ENCODE measurements around the gene RNF224.
"Not testable (repeated sequence)": the region's sequence is repeated elsewhere in the genome, so short reads cannot be mapped to it uniquely, and the experiment has no call there.

The RNF224 gene

DNA sequence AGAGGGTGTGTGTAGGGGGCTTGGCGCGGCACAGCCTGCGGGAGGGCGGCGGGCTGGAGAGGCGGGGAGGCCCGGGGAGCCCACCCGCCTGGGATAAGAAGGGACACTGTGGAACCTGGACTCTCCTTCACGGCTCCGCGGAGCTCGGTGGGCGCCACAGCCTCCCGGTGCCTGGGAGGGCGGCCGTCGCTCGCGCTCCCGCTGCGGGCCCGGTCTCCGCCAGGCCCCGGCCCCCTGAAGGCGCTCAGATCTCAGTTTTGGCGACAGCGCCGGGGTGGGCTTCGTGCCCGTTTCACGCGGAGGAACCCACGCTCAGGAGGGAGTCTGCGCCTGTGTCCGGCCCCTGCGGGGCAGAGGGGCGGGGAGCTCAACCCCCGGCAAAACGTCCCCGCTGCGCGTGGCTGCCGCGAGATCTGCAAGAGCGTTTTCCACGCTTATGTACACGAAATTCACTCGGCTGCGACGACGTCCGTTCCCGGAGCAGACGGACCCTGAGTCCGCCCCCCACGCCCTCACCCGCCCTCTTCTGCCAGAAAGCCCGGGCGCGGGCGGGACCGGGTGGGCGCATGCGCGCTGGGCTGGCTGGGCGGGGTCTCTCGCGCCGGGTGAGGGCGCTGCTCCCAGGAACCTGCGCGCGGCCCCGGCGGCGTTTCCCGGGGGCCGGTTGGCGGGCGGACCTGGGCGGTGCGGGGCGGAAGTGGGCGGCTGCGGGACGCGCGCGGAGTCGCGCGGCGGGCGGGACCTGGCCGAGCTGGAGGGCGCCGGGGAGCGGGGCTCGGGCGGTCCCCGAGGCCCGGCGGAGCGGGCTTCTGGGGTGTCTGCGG lies 27.5 kb downstream of the RNF224 start, which contains the start of gene NELFB:
Gene NELFB (plus strand): TSS at position 704 of the 824 bp plus-strand sequence.
- DNase-seq (ENCODE audit: low read depth), result peak; percentile 85
- H3K4me3 ChIP-seq (ENCODE audit: low read depth, low read length), result peak within 1 kb of the TSS; percentile 91
- TF ChIP-seq, protein P1, sequence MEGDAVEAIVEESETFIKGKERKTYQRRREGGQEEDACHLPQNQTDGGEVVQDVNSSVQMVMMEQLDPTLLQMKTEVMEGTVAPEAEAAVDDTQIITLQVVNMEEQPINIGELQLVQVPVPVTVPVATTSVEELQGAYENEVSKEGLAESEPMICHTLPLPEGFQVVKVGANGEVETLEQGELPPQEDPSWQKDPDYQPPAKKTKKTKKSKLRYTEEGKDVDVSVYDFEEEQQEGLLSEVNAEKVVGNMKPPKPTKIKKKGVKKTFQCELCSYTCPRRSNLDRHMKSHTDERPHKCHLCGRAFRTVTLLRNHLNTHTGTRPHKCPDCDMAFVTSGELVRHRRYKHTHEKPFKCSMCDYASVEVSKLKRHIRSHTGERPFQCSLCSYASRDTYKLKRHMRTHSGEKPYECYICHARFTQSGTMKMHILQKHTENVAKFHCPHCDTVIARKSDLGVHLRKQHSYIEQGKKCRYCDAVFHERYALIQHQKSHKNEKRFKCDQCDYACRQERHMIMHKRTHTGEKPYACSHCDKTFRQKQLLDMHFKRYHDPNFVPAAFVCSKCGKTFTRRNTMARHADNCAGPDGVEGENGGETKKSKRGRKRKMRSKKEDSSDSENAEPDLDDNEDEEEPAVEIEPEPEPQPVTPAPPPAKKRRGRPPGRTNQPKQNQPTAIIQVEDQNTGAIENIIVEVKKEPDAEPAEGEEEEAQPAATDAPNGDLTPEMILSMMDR (conservative IDR thresholded peaks at IDR 0.05; ENCODE audit: low read depth, low read length), result no peak

- no peak for DNase-seq (ENCODE audit: low read depth)
- TF ChIP-seq, protein P1 (conservative IDR thresholded peaks at IDR 0.05; ENCODE audit: low read depth, low read length), result no peak
- peak overlapping the region; percentile 91 for H3K4me3 ChIP-seq (ENCODE audit: low read depth, low read length)
Measured at GRCh38 chr9:137255448-137256114, 28.3 kb downstream of the RNF224 start.

- peak overlapping the region; percentile 91 for H3K4me3 ChIP-seq (ENCODE audit: low read depth, low read length)
- DNase-seq (ENCODE audit: low read depth), result no peak
- TF ChIP-seq, protein P1 (conservative IDR thresholded peaks at IDR 0.05; ENCODE audit: low read depth, low read length), result no peak
Measured at GRCh38 chr9:137256362-137256761, 29.1 kb downstream of the RNF224 start.

GRCh38 chr9:137256856-137257255 lies 29.6 kb downstream of the RNF224 start:
- TF ChIP-seq, protein P1 (conservative IDR thresholded peaks at IDR 0.05; ENCODE audit: low read depth, low read length), result no peak
- peak overlapping the region; percentile 5 for H3K4me3 ChIP-seq (ENCODE audit: low read depth, low read length)
- no peak for DNase-seq (ENCODE audit: low read depth)

GRCh38 chr9:137262173-137262908 lies 35.0 kb downstream of the RNF224 start:
- TF ChIP-seq, protein P1 (conservative IDR thresholded peaks at IDR 0.05; ENCODE audit: low read depth, low read length), result peak; percentile 51
- peak; percentile 63 for DNase-seq (ENCODE audit: low read depth)
- H3K4me3 ChIP-seq (ENCODE audit: low read depth, low read length), result not testable (repeated sequence)

- TF ChIP-seq, protein P1 (conservative IDR thresholded peaks at IDR 0.05; ENCODE audit: low read depth, low read length), result no peak
- DNase-seq (ENCODE audit: low read depth), result no peak
- H3K4me3 ChIP-seq (ENCODE audit: low read depth, low read length), result no peak overlapping the region
Measured at GRCh38 chr9:137262909-137263285, 35.6 kb downstream of the RNF224 start.
